ENCODE results near the gene MAST3.

DNA sequence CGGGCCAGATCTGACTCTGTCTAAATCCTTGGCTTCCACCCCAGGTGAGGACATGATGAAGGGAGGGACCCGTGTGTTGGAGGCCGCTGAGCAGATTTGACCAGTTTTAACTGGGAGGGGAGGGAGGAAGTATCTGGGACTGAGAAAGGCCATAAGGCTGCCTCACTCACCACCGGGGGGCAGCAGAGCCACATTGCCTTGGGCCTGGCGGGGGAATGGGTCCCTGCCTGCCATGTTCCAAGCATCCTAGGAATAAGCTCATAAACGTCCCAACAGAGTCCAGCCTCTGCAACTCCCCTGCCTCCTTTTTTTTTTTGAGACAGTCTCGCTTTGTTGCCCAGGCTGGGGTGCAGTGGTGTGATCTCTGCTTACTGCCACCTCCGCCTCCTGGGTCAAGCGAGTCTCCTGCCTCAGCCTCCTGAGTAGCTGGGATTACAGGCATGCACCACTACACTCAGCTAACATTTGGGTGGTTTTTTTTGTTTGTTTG lies 15.5 kb downstream of the MAST3 start:
- TF ChIP-seq POLR2A (IDR thresholded peaks at IDR 0.05) = no peak
- TF ChIP-seq, protein P1, sequence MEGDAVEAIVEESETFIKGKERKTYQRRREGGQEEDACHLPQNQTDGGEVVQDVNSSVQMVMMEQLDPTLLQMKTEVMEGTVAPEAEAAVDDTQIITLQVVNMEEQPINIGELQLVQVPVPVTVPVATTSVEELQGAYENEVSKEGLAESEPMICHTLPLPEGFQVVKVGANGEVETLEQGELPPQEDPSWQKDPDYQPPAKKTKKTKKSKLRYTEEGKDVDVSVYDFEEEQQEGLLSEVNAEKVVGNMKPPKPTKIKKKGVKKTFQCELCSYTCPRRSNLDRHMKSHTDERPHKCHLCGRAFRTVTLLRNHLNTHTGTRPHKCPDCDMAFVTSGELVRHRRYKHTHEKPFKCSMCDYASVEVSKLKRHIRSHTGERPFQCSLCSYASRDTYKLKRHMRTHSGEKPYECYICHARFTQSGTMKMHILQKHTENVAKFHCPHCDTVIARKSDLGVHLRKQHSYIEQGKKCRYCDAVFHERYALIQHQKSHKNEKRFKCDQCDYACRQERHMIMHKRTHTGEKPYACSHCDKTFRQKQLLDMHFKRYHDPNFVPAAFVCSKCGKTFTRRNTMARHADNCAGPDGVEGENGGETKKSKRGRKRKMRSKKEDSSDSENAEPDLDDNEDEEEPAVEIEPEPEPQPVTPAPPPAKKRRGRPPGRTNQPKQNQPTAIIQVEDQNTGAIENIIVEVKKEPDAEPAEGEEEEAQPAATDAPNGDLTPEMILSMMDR (IDR thresholded peaks at IDR 0.05) = peak; percentile 67 to 94 (median 86)

Measured in prostate gland (tissue), 2 donors.